GM12878 (cell line): ENCODE measurements around the gene SPINK8. TPM values are rescaled to one million over a fixed set of nuclear protein-coding genes. Genes with fewer than 3 reads are reported as not detected.
A peak's percentile ranks its signal among the peaks of the same experiment; 100 is the strongest.

Experiments used
- BHLHE40 ChIP-seq, 2 experiments: fragments of 450-650 bp in 1 of 2; IDR thresholded peaks; 2 replicates each; pipeline ENCODE4 v1.6.1; 2011 to 2017; ENCODE audit warnings: low read depth in 2 of 2, borderline replicate concordance in 1 of 2, improper control_type of control experiment in 1 of 2, low read length in 1 of 2, mild to moderate bottlenecking in 1 of 2
- CEBPB ChIP-seq, 2 experiments: fragments of 150-350 bp in 1 of 2; IDR thresholded peaks; 2 replicates each; pipeline ENCODE4 v1.6.1; 2012 to 2014; ENCODE audit warnings: low read depth in 2 of 2, low read length in 2 of 2, borderline replicate concordance in 1 of 2, inconsistent platforms in 1 of 2
- CHD2 ChIP-seq: IDR thresholded peaks from 2 replicates; pipeline ENCODE4 v1.6.1; 2011; ENCODE audit warnings: low read depth, low read length, improper control_type of control experiment, borderline replicate concordance
- CREB1 ChIP-seq: IDR thresholded peaks from 2 replicates; pipeline ENCODE4 v1.6.1; 2012; ENCODE audit warnings: low read depth, mild to moderate bottlenecking, inconsistent platforms
- E2F4 ChIP-seq: IDR thresholded peaks from 2 replicates; pipeline ENCODE4 v1.6.1; 2012; ENCODE audit warnings: low read depth, low read length, improper control_type of control experiment
- ESRRA ChIP-seq: IDR thresholded peaks from 2 replicates; pipeline ENCODE4 v1.6.1; 2012; ENCODE audit warnings: mild to moderate bottlenecking, low read length, improper control_type of control experiment
- GATAD2B ChIP-seq: fragments of 450-650 bp; conservative IDR thresholded peaks from 2 replicates; pipeline ENCODE4 v1.6.1; 2017; ENCODE audit warnings: low read depth, mild to moderate bottlenecking, moderate library complexity
- HCFC1 ChIP-seq: fragments of 150-350 bp; IDR thresholded peaks from 2 replicates; pipeline ENCODE4 v1.6.1; 2014; ENCODE audit warnings: low read length
- IKZF2 ChIP-seq, 2 experiments: fragments of 450-650 bp; IDR thresholded peaks; 2 replicates each; pipeline ENCODE4 v1.6.1; 2017; ENCODE audit warnings: mild to moderate bottlenecking in 2 of 2, moderate library complexity in 2 of 2
- LARP7 ChIP-seq: fragments of 450-650 bp; IDR thresholded peaks from 2 replicates; pipeline ENCODE4 v1.6.1; 2017; ENCODE audit warnings: mild to moderate bottlenecking
- NKRF ChIP-seq: fragments of 450-650 bp; conservative IDR thresholded peaks from 2 replicates; pipeline ENCODE4 v1.6.1; 2017; ENCODE audit warnings: mild to moderate bottlenecking, moderate library complexity
- POLR2A ChIP-seq: IDR thresholded peaks from 2 replicates; pipeline ENCODE4 v1.6.1; 2011; ENCODE audit warnings: low read depth, mild to moderate bottlenecking, low read length
- POLR2AphosphoS5 ChIP-seq: IDR thresholded peaks from 2 replicates; pipeline ENCODE4 v1.6.1; 2011; ENCODE audit warnings: mild to moderate bottlenecking, low read length, inconsistent platforms
- POU2F2 ChIP-seq: IDR thresholded peaks from 3 replicates; pipeline ENCODE4 v1.6.1; 2011; ENCODE audit warnings: low read depth, mild to moderate bottlenecking, low read length, borderline replicate concordance
- SMARCA5 ChIP-seq: fragments of 450-650 bp; IDR thresholded peaks from 2 replicates; pipeline ENCODE4 v1.6.1; 2017; ENCODE audit warnings: mild to moderate bottlenecking
- STAT1 ChIP-seq: fragments of 450-650 bp; conservative IDR thresholded peaks from 2 replicates; pipeline ENCODE4 v1.6.1; 2014; ENCODE audit warnings: antibody characterized with exemption, mild to moderate bottlenecking
- TAF1 ChIP-seq: IDR thresholded peaks from 2 replicates; pipeline ENCODE4 v1.6.1; 2011; ENCODE audit warnings: mild to moderate bottlenecking, low read depth, low read length, borderline replicate concordance
- ZNF274 ChIP-seq: IDR thresholded peaks from one replicate; pipeline ENCODE4 v1.8.0; 2011; ENCODE audit not compliant: insufficient read length, insufficient read depth
- polyA plus RNA-seq, 11 experiments: library from polyadenylated mRNA; depleted of rRNA in 4 of 11; unstranded in 6 of 11; stranded (reverse) in 5 of 11; fragments of >200 nt; fragmentation: Nextera tagmentation in 4 of 11; fragmentation: Illumina TruSeq in 1 of 11; extraction: Ambion mirVana in 4 of 11; extraction: Trizol in 1 of 11; gene quantifications; 1 replicate in 1 of 11; 2 replicates in 10 of 11; pipeline versions ENCODE4 v1.2.1 to v1.2.3, GENCODE V29; 2011 to 2016; ENCODE audit warnings: inconsistent platforms in 2 of 11, missing spikeins in 2 of 11, low read depth in 1 of 11
- total RNA-seq, 4 experiments: library from RNA; depleted of rRNA in 3 of 4; stranded (reverse); fragments of >200 nt in 3 of 4; fragmentation: Illumina TruSeq in 1 of 4; extraction: Trizol in 1 of 4; gene quantifications; 2 replicates each; pipeline versions ENCODE4 v1.2.1 to v1.2.3, GENCODE V29; 2013 to 2021
- TF ChIP-seq, protein P1 (sequence below): IDR thresholded peaks from 2 replicates; pipeline ENCODE4 v1.6.1; 2011; ENCODE audit warnings: low read depth, mild to moderate bottlenecking, low read length, moderate library complexity, borderline replicate concordance; ENCODE audit errors: extremely low read depth
- TF ChIP-seq, protein P2 (sequence below): fragments of 450-650 bp; IDR thresholded peaks from 2 replicates; pipeline ENCODE4 v1.6.1; 2017; ENCODE audit warnings: low read depth, mild to moderate bottlenecking, moderate library complexity
- TF ChIP-seq, protein P3 (sequence below): IDR thresholded peaks from 2 replicates; pipeline ENCODE4 v1.6.1; 2012; ENCODE audit warnings: low read depth, low read length, improper control_type of control experiment
- TF ChIP-seq, protein P4 (sequence below): fragments of 450-650 bp; IDR thresholded peaks from 2 replicates; pipeline ENCODE4 v1.6.1; 2018; ENCODE audit warnings: mild to moderate bottlenecking, low read depth, moderate library complexity; ENCODE audit not compliant: partially characterized antibody

The SPINK8 gene
- total and polyA plus RNA-seq, 10 of the 15 experiments (the other 5 are each of a cell fraction or from before 2014, with no cell fraction given) = not detected

DNA sequence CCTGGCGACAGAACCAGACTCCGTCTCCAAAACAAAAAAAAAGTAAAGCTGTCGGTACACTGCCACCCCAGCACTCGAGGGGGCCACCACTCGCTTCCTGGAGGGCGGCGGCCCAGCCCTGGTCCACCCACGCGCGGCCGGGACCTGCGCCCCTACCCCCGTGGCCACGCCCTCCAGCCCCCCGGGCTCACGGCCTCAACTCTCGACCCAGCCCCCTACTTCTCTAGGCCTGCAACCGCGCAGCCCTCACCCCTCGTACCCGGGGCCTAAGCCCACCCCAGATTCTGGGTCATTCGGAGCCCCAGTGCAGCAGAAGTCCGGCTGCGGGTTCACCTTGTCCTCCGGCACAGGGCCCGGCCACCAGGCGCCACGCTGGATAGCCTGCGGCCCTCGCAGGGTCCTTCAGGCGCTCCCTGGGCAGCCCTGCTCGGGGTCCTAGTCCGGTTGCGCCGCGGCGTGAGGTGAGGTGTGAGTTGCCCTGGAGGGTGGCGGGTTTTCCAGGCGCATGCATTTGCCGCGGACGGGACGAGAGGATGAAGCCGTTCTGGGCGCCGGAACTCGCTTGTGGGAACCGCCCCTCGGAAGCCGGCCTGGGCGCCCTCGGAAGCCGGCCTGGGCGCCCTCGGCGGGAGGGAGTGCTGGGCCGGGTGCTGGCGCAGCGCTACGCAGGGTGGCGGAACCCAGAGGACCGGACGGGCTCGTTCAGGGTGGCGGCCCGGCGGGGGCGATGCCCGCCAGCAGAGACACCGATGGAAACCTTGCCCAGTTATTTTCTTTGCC lies 32.3 kb downstream of the SPINK8 start, which contains the start of gene NME6 (continued):
- TF ChIP-seq, protein P1, sequence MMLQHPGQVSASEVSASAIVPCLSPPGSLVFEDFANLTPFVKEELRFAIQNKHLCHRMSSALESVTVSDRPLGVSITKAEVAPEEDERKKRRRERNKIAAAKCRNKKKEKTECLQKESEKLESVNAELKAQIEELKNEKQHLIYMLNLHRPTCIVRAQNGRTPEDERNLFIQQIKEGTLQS = no peak
- TF ChIP-seq LARP7 (peak; percentile 71), POLR2A (peak; percentile 93), TAF1 (peak; percentile 88), CREB1 (peak; percentile 96), NKRF (peak; percentile 47; the same call in 1 of the 2 replicates), STAT1 (0 out of 2 replicates have a peak, but pooled peaks have one; percentile 26), ESRRA (peak; percentile 64), POU2F2 (peak; percentile 85), CHD2 (peak; percentile 62; the same call in 1 of the 2 replicates), POLR2AphosphoS5 (peak; percentile 66), CEBPB (IDR thresholded peaks at IDR 0.05; ENCODE audit: borderline replicate concordance in 1 of 2, low read depth in 2 of 2, low read length in 2 of 2) (no peak), SMARCA5 (peak; percentile 61; the same call in 1 of the 2 replicates), ZNF274 (no peak), IKZF2 (IDR thresholded peaks at IDR 0.05) (peak; percentile 44 to 58; a peak in 2 of 4 replicates), GATAD2B (peak; percentile 68; the same call in 1 of the 2 replicates), BHLHE40 (IDR thresholded peaks at IDR 0.05; ENCODE audit: borderline replicate concordance in 1 of 2, low read depth in 2 of 2, low read length in 1 of 2) (peak; percentile 31 to 77; a peak in 2 of 4 replicates), E2F4 (peak; percentile 68; the same call in 1 of the 2 replicates), HCFC1 (peak; percentile 73)
- TF ChIP-seq, protein P2, sequence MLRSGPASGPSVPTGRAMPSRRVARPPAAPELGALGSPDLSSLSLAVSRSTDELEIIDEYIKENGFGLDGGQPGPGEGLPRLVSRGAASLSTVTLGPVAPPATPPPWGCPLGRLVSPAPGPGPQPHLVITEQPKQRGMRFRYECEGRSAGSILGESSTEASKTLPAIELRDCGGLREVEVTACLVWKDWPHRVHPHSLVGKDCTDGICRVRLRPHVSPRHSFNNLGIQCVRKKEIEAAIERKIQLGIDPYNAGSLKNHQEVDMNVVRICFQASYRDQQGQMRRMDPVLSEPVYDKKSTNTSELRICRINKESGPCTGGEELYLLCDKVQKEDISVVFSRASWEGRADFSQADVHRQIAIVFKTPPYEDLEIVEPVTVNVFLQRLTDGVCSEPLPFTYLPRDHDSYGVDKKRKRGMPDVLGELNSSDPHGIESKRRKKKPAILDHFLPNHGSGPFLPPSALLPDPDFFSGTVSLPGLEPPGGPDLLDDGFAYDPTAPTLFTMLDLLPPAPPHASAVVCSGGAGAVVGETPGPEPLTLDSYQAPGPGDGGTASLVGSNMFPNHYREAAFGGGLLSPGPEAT = 0 out of 2 replicates have a peak, but pooled peaks have one; percentile 21
- TF ChIP-seq, protein P3, sequence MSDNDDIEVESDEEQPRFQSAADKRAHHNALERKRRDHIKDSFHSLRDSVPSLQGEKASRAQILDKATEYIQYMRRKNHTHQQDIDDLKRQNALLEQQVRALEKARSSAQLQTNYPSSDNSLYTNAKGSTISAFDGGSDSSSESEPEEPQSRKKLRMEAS = peak; percentile 98
- TF ChIP-seq, protein P4, sequence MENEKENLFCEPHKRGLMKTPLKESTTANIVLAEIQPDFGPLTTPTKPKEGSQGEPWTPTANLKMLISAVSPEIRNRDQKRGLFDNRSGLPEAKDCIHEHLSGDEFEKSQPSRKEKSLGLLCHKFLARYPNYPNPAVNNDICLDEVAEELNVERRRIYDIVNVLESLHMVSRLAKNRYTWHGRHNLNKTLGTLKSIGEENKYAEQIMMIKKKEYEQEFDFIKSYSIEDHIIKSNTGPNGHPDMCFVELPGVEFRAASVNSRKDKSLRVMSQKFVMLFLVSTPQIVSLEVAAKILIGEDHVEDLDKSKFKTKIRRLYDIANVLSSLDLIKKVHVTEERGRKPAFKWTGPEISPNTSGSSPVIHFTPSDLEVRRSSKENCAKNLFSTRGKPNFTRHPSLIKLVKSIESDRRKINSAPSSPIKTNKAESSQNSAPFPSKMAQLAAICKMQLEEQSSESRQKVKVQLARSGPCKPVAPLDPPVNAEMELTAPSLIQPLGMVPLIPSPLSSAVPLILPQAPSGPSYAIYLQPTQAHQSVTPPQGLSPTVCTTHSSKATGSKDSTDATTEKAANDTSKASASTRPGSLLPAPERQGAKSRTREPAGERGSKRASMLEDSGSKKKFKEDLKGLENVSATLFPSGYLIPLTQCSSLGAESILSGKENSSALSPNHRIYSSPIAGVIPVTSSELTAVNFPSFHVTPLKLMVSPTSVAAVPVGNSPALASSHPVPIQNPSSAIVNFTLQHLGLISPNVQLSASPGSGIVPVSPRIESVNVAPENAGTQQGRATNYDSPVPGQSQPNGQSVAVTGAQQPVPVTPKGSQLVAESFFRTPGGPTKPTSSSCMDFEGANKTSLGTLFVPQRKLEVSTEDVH = no peak
